ENCODE results near the gene EVL.

- TF ChIP-seq ESRRG (CRISPR knock-in tag; IDR thresholded peaks at IDR 0.05) (no peak), TCF4 (CRISPR knock-in tag; IDR thresholded peaks at IDR 0.05; ENCODE audit: borderline replicate concordance) (no peak), ZFP30 (CRISPR knock-in tag; IDR thresholded peaks at IDR 0.05) (no peak), PPARA (CRISPR knock-in tag; IDR thresholded peaks at IDR 0.05; ENCODE audit: borderline replicate concordance) (no peak), ZC3H10 (CRISPR knock-in tag; IDR thresholded peaks at IDR 0.05) (no peak), CSDC2 (CRISPR knock-in tag; IDR thresholded peaks at IDR 0.05) (no peak), ARNTL (CRISPR knock-in tag; IDR thresholded peaks at IDR 0.05; ENCODE audit: borderline replicate concordance, low read depth) (no peak), POU6F1 (CRISPR knock-in tag; IDR thresholded peaks at IDR 0.05; ENCODE audit: borderline replicate concordance, low read depth) (no peak), SNAI2 (CRISPR knock-in tag; IDR thresholded peaks at IDR 0.05) (no peak)
- TF ChIP-seq, protein P1, sequence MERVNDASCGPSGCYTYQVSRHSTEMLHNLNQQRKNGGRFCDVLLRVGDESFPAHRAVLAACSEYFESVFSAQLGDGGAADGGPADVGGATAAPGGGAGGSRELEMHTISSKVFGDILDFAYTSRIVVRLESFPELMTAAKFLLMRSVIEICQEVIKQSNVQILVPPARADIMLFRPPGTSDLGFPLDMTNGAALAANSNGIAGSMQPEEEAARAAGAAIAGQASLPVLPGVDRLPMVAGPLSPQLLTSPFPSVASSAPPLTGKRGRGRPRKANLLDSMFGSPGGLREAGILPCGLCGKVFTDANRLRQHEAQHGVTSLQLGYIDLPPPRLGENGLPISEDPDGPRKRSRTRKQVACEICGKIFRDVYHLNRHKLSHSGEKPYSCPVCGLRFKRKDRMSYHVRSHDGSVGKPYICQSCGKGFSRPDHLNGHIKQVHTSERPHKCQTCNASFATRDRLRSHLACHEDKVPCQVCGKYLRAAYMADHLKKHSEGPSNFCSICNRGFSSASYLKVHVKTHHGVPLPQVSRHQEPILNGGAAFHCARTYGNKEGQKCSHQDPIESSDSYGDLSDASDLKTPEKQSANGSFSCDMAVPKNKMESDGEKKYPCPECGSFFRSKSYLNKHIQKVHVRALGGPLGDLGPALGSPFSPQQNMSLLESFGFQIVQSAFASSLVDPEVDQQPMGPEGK (CRISPR knock-in tag; IDR thresholded peaks at IDR 0.05; ENCODE audit: borderline replicate concordance): no peak
Observed at GRCh38 chr14:100114109-100114765, 49.0 kb downstream of the EVL start.

All from SK-N-SH treated with all-trans-retinoic acid at 6 μM for 48 hours (cell line).